Frontal cortex (tissue), 4 donors: ENCODE results near the gene ERCC5. TPM values are rescaled to one million over a fixed set of nuclear protein-coding genes. Genes with fewer than 3 reads are reported as not detected.

Source experiments
- DNase-seq, 2 donors: peaks; one replicate each; pipeline ENCODE4 v3.0.0; 2012; ENCODE audit warnings: low spot score in 2 of 2
- FAIRE-seq: peaks from 2 replicates; lab custom pipeline; 2012; peaks lifted over from hg19 to GRCh38; lab: Jason Lieb, UNC
- total RNA-seq: library from RNA; depleted of rRNA; stranded (reverse); fragments of >200 nt; gene quantifications from one replicate; pipeline ENCODE4 v1.2.3, GENCODE V29; 2014
- donor health status: control.
- donor health status: control.
- donor health status: control.

The ERCC5 gene
- 55.8 TPM for total RNA-seq

GRCh38 chr13:102845630-102846260 lies at the start of gene ERCC5:
Gene ERCC5 (plus strand): TSS chr13:102846032. CDS start chr13:102846267, 235 bp downstream.
- DNase-seq: peak; percentile 34 to 56

GRCh38 chr13:102798581-102799425 lies 47.0 kb upstream of the ERCC5 start, which contains the start of the genes BIVM and POGLUT2:
Gene BIVM (plus strand): TSS chr13:102799119. CDS start chr13:102807268, 8,149 bp downstream.
Gene POGLUT2 (minus strand): TSS chr13:102798976. CDS start chr13:102798670, 306 bp downstream.
- no peak for FAIRE-seq
- peak; percentile 88 to 90 for DNase-seq

More at GRCh38 chr13:102845630-102846260, at the start of gene ERCC5:
- no peak for FAIRE-seq

- FAIRE-seq (no peak), DNase-seq (peak; percentile 44 to 62)
These were observed 46.2 kb upstream of the ERCC5 start for GRCh38 chr13:102799426-102800144.

GRCh38 chr13:102800145-102801041 lies 45.4 kb upstream of the ERCC5 start:
- DNase-seq: peak; percentile 77 to 83
- FAIRE-seq: no peak

- FAIRE-seq: no peak
These were observed 40.2 kb upstream of the ERCC5 start for GRCh38 chr13:102805680-102806079.

DNA sequence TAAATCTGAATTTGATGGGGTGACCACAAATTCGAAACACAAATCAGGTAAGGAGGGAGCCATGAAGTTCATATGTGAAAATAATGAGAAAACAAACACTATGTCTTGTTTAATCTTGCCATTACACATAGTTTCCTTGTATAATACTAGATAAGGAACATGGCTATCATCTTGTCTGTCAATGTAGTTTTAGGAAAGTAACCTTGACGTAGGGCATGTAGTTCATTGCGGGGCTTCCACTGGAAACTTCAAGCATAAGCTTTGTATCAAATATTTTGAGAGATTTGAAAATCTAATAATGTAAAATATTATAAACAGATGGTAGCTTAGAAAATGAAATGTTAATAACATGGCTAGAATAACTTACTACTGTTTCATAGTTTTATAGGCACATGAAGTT lies 38.1 kb upstream of the ERCC5 start:
- no peak for FAIRE-seq

More at GRCh38 chr13:102805680-102806079, 40.2 kb upstream of the ERCC5 start:
- no peak for DNase-seq

GRCh38 chr13:102812611-102813287 lies 33.1 kb upstream of the ERCC5 start:
- FAIRE-seq (no peak), DNase-seq (no peak)

More for the DNA sequence above, 38.1 kb upstream of the ERCC5 start:
- no peak for DNase-seq

DNA sequence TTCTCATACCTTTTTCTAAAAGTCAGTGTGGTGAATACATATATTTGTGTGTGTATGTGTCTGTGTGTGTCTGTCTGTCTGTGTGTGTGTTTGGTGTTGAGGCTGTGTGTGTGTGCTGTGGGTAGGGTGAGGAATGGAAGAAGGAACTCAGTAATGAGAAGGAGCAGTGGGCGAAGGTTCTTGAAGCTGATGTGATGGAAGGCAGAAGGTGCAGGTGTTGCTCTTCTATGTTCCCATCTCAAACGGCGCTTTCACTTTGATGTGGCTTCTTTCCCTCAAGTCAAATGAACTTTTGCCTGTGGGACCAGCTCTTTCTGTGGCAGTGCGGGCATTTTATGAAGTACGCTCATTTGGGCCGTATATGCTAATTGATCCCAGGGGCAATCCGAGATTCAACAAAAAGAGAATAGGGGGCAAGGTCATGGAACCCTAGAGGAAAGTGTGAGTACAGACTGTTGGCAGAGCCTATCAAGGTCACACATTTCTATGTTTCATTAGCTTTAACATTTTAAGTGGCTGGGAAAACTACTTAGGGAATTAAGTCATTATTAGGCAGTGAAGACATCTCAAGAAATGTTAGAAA lies 31.7 kb upstream of the ERCC5 start:
- FAIRE-seq: no peak
- no peak for DNase-seq

DNA sequence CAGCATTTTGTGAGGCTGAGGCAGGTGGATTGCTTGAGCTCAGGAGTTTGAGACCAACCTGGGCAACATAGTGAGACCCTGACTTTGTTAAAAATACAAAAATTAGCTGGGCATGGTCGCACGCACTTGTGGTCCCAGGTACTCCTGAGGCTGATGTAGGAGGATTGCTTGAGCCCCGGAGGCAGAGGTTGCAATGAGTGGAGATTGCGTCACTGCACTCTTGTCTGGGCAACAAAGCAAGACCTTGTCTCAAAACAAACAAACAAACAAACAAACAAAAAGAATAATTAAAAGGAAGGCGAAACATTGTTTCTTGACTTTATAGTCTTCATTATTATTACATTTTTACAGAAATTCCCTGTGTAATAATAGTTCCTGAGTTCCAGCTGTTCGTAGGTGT lies 31.0 kb upstream of the ERCC5 start:
- no peak for DNase-seq
- FAIRE-seq: no peak

DNA sequence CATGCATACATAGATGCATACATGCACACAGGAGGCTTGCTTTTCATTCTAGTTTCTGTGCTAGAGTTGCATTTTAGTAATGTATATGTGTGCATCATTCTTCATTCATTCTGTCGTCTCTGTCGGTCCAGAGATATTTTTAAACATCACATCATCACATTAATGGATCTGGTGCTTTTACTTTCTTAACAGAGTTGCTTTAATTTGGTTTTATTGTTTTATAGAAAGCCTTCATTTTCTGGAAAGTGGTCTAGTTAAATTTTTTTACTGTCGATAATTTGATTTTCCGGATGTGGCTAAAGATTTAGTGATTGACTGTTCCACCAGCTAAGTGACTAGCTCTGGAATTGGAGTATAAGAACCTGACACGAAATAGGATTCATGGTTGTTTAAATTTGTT lies 30.0 kb upstream of the ERCC5 start:
- no peak for DNase-seq
- no peak for FAIRE-seq

GRCh38 chr13:102816708-102817107 lies 29.1 kb upstream of the ERCC5 start:
- DNase-seq (no peak), FAIRE-seq (no peak)

- no peak for FAIRE-seq
- DNase-seq: no peak
These were observed 28.6 kb upstream of the ERCC5 start for GRCh38 chr13:102817241-102817640.

GRCh38 chr13:102817907-102818306 lies 27.9 kb upstream of the ERCC5 start:
- FAIRE-seq (no peak), DNase-seq (no peak)

DNA sequence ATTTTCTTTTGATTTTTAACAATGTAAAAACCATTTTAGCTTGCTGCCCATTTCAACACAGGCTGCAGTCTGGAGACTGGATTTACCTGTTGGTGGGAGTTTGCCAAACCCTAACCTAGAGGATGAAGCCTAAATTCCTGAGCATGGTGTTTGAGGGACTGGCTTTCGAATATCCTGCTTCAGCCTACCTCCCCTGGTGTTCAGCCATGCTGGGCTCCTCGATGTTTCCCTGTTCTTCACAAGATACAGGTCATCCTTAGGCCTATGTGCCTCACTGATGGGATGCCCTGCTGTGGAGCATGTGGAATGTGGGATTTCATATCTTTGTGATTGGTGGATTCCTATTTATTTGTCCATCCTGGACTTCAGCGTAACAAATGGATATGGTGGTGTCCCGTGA lies 20.4 kb upstream of the ERCC5 start:
- FAIRE-seq: no peak
- DNase-seq: no peak

DNA sequence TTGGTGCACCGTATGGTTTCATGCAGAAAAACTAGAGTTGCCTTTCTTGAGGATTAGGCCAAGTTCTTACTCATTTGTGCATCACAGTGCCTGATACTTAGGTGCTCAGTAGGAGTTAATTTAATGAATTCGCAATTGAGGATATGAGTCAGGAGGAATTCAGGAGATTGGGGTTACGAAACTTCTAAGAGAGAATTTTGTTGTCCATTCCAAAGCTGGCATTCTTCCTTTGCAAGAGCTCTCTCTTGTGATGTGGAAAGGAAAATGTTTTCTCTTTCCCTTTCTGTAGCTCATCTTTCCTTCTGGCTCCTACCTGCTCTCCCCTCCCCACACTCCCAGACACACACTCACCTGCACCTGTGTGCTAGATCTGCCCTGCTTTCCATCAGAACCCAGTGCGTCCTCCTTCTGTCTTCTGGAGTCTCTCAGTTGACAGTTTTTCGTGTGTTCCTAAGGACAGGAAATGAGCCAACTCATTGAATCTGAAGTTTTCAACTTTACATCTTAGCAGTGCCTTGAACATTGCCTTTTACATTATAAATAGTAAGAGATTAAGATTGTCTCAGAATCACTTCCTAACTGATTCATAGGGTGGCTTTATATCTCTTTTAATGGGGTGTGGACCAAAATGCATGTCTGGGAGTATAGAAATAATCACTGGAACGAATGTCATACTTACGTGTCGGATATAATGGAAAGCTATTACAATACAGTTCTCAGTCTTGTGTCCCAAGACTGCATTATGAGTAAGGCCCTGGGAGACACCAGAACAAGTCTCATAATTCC lies 19.7 kb upstream of the ERCC5 start:
- FAIRE-seq (no peak), DNase-seq (no peak)

DNA sequence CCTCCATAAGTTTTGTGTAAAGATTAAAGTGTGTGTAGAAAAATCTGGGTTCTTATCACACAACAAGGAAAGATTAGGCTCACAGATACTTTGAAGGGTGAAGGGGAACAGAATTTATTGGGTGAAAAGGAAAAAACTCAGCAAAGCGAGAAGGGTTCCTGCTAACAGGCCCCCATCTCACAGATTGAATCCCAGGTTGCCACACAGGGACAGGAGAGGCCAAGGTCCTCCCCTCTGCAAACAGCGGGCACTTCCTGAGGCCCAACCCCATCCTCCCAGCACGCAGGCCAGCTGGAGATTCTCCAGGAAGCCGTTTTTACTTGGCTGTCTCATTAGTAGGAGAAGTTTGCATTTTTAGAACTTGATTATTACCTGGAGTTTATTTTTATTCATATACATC lies 15.2 kb upstream of the ERCC5 start:
- DNase-seq: no peak
- FAIRE-seq: no peak

GRCh38 chr13:102836471-102836870 lies 9.4 kb upstream of the ERCC5 start:
- FAIRE-seq: no peak
- no peak for DNase-seq

DNA sequence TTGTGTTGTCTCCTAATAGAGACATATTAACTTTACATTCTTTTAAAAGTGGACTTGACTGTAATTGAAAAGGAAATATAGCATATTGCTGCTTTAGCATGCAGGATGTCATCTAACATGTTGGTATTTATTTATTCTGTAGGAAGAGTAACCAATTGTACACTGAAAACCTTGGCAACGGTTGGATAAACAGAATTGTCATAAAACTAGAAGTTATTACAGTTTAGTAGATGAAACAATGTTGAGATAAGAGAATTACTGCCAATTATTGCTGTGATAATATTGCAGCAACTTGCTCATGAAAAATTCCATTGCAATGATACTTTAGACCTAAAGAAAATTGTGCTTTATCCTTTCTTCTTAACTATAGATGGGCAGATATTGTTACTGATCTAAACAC lies 7.6 kb upstream of the ERCC5 start:
- no peak for FAIRE-seq

More for the DNA sequence above, 7.6 kb upstream of the ERCC5 start:
- DNase-seq: no peak
